IPS-NIHi11 (cell line): ENCODE data around the gene TRAF3.

Experiments used
- DNase-seq: peaks from one replicate; pipeline ENCODE4 v3.0.0; 2012; ENCODE audit warnings: mixed read lengths, low spot score

Gene TRAF3, protein sequence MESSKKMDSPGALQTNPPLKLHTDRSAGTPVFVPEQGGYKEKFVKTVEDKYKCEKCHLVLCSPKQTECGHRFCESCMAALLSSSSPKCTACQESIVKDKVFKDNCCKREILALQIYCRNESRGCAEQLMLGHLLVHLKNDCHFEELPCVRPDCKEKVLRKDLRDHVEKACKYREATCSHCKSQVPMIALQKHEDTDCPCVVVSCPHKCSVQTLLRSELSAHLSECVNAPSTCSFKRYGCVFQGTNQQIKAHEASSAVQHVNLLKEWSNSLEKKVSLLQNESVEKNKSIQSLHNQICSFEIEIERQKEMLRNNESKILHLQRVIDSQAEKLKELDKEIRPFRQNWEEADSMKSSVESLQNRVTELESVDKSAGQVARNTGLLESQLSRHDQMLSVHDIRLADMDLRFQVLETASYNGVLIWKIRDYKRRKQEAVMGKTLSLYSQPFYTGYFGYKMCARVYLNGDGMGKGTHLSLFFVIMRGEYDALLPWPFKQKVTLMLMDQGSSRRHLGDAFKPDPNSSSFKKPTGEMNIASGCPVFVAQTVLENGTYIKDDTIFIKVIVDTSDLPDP

DNA sequence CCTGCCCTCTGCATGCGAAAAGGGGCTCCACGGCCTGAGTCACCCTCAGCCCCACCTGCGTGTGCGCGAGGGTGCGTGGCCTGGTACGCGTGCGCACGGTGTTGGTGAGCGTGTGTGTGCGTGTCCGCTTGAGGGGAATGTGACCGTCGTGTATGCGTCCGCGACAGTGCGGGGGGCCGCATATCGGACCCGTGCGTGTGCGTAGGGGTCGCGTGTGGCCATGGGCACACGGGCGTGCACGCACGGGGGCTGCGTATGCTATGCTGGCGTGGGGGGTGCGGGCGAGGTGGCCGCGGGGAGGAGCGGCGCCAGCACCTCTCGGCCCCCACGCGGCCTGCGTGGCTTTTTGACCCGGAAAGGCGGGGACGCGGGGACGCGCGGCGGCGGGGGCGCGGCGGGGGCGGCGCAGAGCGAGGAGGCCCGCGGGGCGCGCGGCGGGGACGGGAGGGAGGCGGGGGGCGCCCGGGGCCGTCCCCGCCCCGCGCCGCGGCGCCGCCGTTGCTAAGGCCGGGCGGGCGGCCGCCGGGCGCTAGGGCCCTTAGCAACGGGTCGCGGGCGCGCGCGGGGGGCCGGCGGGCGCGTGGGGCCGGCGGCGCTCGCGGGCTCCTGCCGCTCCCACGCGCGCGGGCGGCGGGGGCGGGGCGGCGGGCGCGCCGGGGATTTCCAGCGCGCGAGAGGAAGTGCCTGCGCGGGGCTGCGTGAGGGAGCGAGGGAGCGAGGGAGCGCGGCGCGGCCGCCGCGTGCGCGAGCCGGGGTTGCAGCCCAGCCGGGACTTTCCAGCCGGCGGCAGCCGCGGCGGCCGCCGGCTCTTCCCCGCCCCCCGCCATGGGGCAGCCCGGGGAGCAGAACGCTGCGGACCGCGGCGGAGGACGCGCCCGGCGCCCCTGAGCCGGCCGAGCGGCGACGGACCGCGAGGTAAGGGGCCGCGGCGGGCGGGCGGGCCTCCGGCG lies at the start of gene TRAF3:
Gene TRAF3 (plus strand): TSS at position 689 of the 950 bp plus-strand sequence. CDS start 92,753 bp downstream, outside the sequence.
- peak; percentile 93 for DNase-seq

- no peak for DNase-seq
These were observed 48.7 kb upstream of the TRAF3 start for GRCh38 chr14:102728501-102728900.

GRCh38 chr14:102729268-102729667 lies 48.0 kb upstream of the TRAF3 start:
- no peak for DNase-seq

DNA sequence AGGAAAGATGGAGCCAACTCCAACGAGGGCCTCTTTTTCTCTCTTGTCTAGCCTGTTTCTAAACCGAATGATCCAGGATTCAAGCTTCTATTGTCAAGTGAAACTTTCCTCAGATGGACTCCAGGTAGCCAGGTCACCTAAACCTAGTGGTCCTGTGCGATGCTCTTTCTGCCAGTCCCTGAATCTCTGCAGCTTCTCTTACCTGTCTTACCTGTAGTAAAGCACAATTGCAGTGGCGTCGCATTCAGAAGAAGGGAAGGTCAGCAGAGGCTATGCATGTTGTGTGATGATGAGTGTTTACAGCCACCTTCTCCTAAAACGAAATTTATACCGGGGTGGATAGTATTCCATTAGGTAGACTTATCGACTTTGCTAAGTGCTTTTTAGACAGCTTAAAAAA lies 47.4 kb upstream of the TRAF3 start:
- DNase-seq, result no peak

DNA sequence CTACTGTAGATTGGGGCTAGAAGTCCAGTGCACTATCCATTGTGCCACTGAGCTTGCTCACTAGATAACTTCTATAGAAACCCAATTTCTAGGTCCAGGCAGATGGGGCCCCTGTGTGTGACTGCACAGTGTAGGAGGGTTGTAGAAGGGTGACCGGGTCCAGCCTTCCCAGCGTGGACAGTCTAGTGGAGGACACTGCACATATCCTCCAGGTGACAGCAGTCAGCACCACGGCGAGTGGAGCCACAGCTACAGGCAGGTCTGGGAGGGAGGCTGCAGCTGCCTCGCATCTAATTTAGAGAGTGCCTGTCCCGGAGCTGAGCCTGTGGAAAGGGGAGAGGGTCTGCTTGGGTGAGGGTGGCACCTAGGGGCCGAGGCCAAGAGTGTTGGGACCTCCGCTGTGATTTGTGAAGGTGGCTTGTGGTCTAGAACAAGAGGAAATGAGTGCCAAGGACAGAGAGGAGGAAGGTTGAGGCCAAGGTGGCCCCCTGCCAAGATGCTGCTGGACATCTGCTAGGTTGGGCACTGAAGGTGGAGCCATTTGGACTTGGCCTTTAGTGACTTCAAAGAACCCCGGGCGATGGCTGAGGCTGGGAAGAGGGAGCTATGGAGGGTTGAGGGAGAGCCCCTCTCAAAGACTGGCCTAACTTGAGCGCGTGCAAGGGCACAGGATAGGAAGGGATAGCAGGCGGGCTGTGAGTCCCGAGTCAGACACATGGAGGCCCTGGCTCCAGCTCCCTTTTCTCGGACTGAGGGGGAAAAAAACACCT lies 46.0 kb upstream of the TRAF3 start:
- no peak for DNase-seq

GRCh38 chr14:102731871-102732800 lies 45.1 kb upstream of the TRAF3 start:
- no peak for DNase-seq

DNA sequence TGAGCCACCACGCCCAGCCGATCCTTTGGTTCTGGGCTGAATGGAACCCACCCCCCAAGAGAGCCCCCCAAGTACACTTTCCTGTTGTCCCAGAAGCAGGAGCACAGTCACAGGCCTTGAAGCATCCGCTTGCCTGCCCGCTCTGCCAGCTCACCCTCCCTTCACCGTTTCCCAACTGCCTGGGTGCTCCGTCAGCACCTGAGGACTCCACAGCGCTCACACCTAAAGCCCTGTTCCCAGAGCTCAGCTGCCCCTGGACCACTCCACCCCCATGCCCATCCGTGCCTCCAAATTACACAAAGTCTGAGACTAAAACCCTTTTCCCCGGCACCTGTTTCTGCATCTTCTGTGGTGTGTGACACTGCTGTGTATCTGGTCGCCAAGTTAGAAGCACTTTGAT lies 44.3 kb upstream of the TRAF3 start:
- DNase-seq, result no peak

DNA sequence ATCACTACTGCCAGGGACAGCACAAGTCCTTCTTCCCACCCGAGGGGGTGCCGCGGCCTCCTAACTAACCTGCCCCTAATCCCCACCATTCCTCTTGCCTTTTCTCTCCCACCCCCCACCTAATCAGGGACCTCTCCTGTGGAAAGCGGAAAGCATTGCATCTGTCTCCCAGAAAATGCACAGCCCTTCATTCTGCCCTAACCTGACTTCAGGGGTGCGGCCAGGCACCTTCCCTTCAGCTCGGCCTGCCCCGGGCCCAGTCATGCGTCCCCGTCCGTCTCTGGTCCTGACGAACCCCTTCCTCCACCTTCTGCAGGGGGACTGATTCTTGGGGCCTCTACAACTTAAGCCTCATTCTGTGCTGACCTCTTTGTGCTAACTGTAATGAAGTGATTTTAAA lies 43.9 kb upstream of the TRAF3 start:
- DNase-seq, result no peak

DNA sequence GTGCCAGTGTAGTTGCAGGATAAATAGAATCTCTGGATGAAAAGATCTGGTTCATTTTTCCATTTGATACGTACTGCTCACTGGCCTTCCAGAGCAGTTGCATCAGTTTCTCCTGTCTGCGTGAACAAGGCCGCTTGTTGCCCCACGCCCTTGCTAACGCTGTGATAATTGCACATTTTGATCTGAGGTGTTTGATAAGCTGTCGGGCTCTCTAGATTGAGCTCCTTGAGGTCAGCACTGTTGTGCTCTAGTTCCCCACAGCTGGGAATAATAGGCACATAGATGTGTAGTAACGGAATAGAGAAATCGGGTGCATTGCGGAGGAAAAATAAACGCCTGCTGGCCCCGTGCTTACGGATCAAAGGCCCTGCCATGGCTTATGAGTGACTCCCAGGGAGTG lies 42.8 kb upstream of the TRAF3 start:
- DNase-seq, result no peak

GRCh38 chr14:102736956-102737355 lies 40.3 kb upstream of the TRAF3 start:
- DNase-seq, result no peak

DNA sequence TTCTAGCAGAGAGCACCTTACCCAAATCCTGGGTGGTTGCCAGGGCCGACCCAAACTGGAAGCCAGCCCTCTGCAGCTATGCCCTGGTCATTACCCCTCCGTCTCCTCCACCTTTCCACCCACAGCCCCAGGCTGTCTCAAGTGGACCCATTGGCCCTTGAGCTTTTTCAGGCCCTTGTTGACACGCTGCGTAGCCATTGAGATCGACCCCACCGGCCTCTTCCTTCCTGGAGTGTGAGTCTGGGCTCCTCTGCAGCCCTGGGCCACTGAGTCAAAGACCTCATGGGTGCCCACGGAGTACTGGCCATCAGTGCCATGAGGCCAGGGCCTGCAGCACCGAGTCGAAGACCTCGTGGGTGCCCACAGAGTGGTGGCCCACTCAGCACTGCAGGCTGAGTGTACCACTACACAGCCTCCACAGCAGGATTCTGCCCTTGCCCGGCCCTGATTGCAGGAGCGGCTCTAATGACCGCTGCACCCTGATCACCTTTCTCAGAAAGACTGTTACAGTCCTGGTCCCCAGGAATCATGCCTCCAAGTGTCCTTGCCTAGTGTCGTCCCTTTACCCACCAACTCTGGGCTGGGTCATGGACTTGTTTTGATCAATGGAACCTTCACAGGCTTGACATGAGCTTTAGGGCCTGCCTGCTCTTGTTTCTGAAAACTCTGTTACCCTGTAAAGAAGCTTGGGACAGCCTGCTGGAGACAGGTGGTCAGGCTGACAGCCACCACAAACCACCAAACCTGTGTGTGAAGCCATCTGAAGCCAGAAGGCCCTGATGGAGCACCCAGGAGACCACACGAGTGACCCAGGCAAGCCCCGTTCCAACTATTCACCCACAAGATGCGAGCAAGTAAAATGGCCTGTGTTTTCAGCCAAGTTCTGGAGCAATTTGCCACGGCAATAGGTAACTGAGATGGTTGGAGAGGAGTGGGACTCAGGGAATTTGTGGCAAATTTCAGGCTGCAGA lies 39.6 kb upstream of the TRAF3 start:
- DNase-seq, result no peak

GRCh38 chr14:102738373-102739189 lies 38.7 kb upstream of the TRAF3 start:
- no peak for DNase-seq

- no peak for DNase-seq
These were observed 38.1 kb upstream of the TRAF3 start for GRCh38 chr14:102739190-102739469.

GRCh38 chr14:102746634-102747438 lies 30.4 kb upstream of the TRAF3 start:
- DNase-seq, result no peak

DNA sequence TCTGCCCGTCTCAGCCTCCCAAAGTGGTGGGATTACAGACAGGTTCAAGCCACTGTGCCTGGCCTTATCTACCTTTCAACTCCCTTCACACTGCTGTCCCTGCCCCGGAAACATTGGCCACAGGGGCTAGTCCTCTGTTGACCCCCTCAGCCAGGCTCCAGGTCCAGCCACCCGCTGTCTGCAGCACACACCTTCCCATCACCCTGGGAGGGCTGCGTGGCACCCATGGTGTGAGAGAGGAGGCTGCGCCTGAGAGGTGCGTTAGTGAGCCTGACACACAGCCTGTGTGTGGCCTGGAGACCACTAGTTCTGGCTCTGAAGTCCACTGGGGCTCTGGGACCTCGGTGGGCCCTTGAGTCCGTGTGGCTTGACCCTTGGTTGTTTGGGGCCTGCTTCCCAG lies 28.4 kb upstream of the TRAF3 start:
- DNase-seq, result no peak

GRCh38 chr14:102749393-102750305 lies 27.6 kb upstream of the TRAF3 start:
- no peak for DNase-seq

DNA sequence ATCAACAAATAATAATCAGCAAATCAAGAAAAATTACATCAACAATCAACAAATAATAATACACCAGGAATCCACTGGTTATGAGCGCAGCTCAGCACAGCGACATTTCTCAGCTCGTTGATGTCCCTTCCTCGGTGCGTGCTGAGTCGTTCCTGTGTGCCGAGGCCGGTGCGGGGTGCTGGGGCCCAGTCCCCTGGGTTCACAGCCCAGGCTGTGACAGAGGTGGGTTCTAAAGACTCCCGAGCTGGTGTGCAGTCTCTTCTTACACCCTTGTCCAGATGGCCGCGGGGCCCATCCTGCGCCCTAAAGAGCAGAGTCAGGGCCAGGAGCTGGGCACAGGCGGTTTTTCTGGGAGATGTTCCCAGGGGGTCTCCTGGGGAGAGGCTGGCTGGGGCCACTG lies 26.9 kb upstream of the TRAF3 start:
- DNase-seq, result no peak
